Stimulated activated CD4-positive, alpha-beta T cell treated with anti-CD3 and anti-CD28 coated beads, Interleukin-2, amount 100 ng/mL, for 4 hours (primary cell): ENCODE measurements around the gene AGBL1.
"Not testable (repeated sequence)": the region's sequence is repeated elsewhere in the genome, so short reads cannot be mapped to it uniquely, and the experiment has no call there.

Experiments
- DNase-seq: peaks from one replicate; pipeline ENCODE4 v3.0.0-alpha.2; 2020; ENCODE audit warnings: low read depth

AGBL1 gene

GRCh38 chr15:86875067-86875466 lies 795.4 kb downstream of the AGBL1 start:
- DNase-seq = no peak

GRCh38 chr15:86876387-86876944 lies 796.8 kb downstream of the AGBL1 start:
- DNase-seq = no peak

- DNase-seq = no peak
Measured at GRCh38 chr15:86877171-86877631, 797.5 kb downstream of the AGBL1 start.

- not testable (repeated sequence) for DNase-seq
Measured at GRCh38 chr15:86878844-86879243, 799.2 kb downstream of the AGBL1 start.

GRCh38 chr15:86879250-86880229 lies 799.9 kb downstream of the AGBL1 start:
- no peak for DNase-seq

GRCh38 chr15:86885616-86886015 lies 805.9 kb downstream of the AGBL1 start:
- no peak for DNase-seq

- DNase-seq = no peak
Measured at GRCh38 chr15:86892774-86893449, 813.2 kb downstream of the AGBL1 start.

GRCh38 chr15:86894269-86894668 lies 814.6 kb downstream of the AGBL1 start:
- DNase-seq = no peak

- DNase-seq = no peak
Measured at GRCh38 chr15:86903642-86904421, 824.2 kb downstream of the AGBL1 start.

- no peak for DNase-seq
Measured at GRCh38 chr15:86905625-86906256, 826.1 kb downstream of the AGBL1 start.

GRCh38 chr15:86906376-86906775 lies 826.7 kb downstream of the AGBL1 start:
- DNase-seq = no peak

- no peak for DNase-seq
Measured at GRCh38 chr15:86911022-86911421, 831.4 kb downstream of the AGBL1 start.

GRCh38 chr15:86912661-86913060 lies 833.0 kb downstream of the AGBL1 start:
- no peak for DNase-seq

GRCh38 chr15:86915811-86916331 lies 836.2 kb downstream of the AGBL1 start:
- no peak for DNase-seq

- no peak for DNase-seq
Measured at GRCh38 chr15:86916671-86917360, 837.1 kb downstream of the AGBL1 start.

GRCh38 chr15:86917361-86917671 lies 837.6 kb downstream of the AGBL1 start:
- no peak for DNase-seq

- no peak for DNase-seq
Measured at GRCh38 chr15:86919581-86919980, 839.9 kb downstream of the AGBL1 start.

- DNase-seq = no peak
Measured at GRCh38 chr15:86929461-86929860, 849.8 kb downstream of the AGBL1 start.

- no peak for DNase-seq
Measured at GRCh38 chr15:86932456-86932855, 852.8 kb downstream of the AGBL1 start.

GRCh38 chr15:86935841-86936240 lies 856.2 kb downstream of the AGBL1 start:
- no peak for DNase-seq

GRCh38 chr15:86942285-86942684 lies 862.6 kb downstream of the AGBL1 start:
- no peak for DNase-seq
